HepG2 (cell line): ENCODE results near the gene ARHGAP23.

Experiments used
- ATF1 ChIP-seq: IDR thresholded peaks from 2 replicates; pipeline ENCODE4 v1.6.1; 2016; ENCODE audit warnings: mild to moderate bottlenecking, control low read depth
- CHD4 ChIP-seq: fragments of 200-600 bp; sonication (generic); IDR thresholded peaks from 2 replicates; pipeline ENCODE4 v1.7.0; 2017; ENCODE audit warnings: mild to moderate bottlenecking, low read length, borderline replicate concordance
- KLF12 ChIP-seq: sonication (generic); formaldehyde crosslinking; IDR thresholded peaks from 2 replicates; pipeline ENCODE4 v1.4.0; 2020; ENCODE audit warnings: missing genetic modification reagents, borderline replicate concordance
- POLR2AphosphoS5 ChIP-seq: IDR thresholded peaks from 2 replicates; pipeline ENCODE4 v1.6.1; 2012; ENCODE audit warnings: low read depth, low read length
- REST ChIP-seq, 2 experiments: IDR thresholded peaks; 2 replicates each; pipeline ENCODE4 v1.6.1; 2011 to 2012; ENCODE audit warnings: low read length in 2 of 2, borderline replicate concordance in 1 of 2, low read depth in 1 of 2, mild to moderate bottlenecking in 1 of 2, moderate library complexity in 1 of 2
- SP5 ChIP-seq: IDR thresholded peaks from 2 replicates; pipeline ENCODE4 v1.6.1; 2016; ENCODE audit warnings: low read depth, borderline replicate concordance
- SRF ChIP-seq: IDR thresholded peaks from 2 replicates; pipeline ENCODE4 v1.6.1; 2011; ENCODE audit warnings: mild to moderate bottlenecking, low read depth, low read length, moderate library complexity
- TEF ChIP-seq: sonication (generic); formaldehyde crosslinking; IDR thresholded peaks from 2 replicates; pipeline ENCODE4 v1.5.0; 2020; ENCODE audit warnings: missing genetic modification reagents
- ZNF546 ChIP-seq: sonication (generic); formaldehyde crosslinking; conservative IDR thresholded peaks from 2 replicates; pipeline ENCODE4 v1.8.1; 2023; ENCODE audit warnings: mild to moderate bottlenecking, missing genetic modification reagents

- TF ChIP-seq KLF12 = no peak
- no peak for TF ChIP-seq SP5 (CRISPR knock-in tag)
- no peak for TF ChIP-seq REST (IDR thresholded peaks at IDR 0.05; ENCODE audit: borderline replicate concordance in 1 of 2, low read depth in 1 of 2, low read length in 2 of 2)
- TF ChIP-seq SRF = no peak
- no peak for TF ChIP-seq TEF
- no peak for TF ChIP-seq POLR2AphosphoS5
- no peak for TF ChIP-seq ATF1 (CRISPR knock-in tag)
- no peak for TF ChIP-seq CHD4
- no peak for TF ChIP-seq ZNF546 (CRISPR knock-in tag)
Measured at GRCh38 chr17:38476549-38476948, 48.3 kb downstream of the ARHGAP23 start.
